Endodermal cell (in vitro differentiated cells): Measurements from ENCODE around the gene C8B. TPM values are rescaled to one million over a fixed set of nuclear protein-coding genes. Genes with fewer than 3 reads are reported as not detected.

Experiments used
- DNase-seq: peaks from one replicate; pipeline ENCODE4 v3.0.0-alpha.2; 2017
- H3K27ac ChIP-seq: 2 replicates; pipeline ENCODE4 v1.5.1; 2013; ENCODE audit warnings: mild to moderate bottlenecking, low read depth, low read length, moderate library complexity
- H3K27me3 ChIP-seq: 2 replicates; pipeline ENCODE4 v1.6.1; 2013; ENCODE audit warnings: mild to moderate bottlenecking, low read length, moderate library complexity; ENCODE audit not compliant: insufficient read depth, control insufficient read depth, poor library complexity, severe bottlenecking
- H3K36me3 ChIP-seq: 2 replicates; pipeline ENCODE4 v1.7.0; 2013; ENCODE audit warnings: mild to moderate bottlenecking, low read length, moderate library complexity; ENCODE audit not compliant: control insufficient read depth, insufficient read depth
- H3K4me1 ChIP-seq: one replicate; pipeline ENCODE4 v1.7.0; 2013; ENCODE audit warnings: low read length; ENCODE audit not compliant: control insufficient read depth, insufficient read depth
- H3K4me3 ChIP-seq: 2 replicates; pipeline ENCODE4 v1.5.1; 2013; ENCODE audit warnings: mild to moderate bottlenecking, low read length, moderate library complexity
- H3K9ac ChIP-seq: 2 replicates; pipeline ENCODE4 v1.6.1; 2013; ENCODE audit warnings: mild to moderate bottlenecking, low read length, moderate library complexity; ENCODE audit not compliant: poor library complexity, severe bottlenecking; ENCODE audit errors: extremely low read depth
- H3K9me3 ChIP-seq: 2 replicates; pipeline ENCODE4 v1.6.1; 2013; ENCODE audit warnings: mild to moderate bottlenecking, low read length, moderate library complexity; ENCODE audit not compliant: control insufficient read depth
- H3K27ac Mint-ChIP-seq: 2 replicates; pipeline ENCODE4 v1.8.0; 2020; ENCODE audit warnings: mixed read lengths
- H3K27me3 Mint-ChIP-seq: 2 replicates; pipeline ENCODE4 v1.8.0; 2021; ENCODE audit warnings: mild to moderate bottlenecking, mixed read lengths; ENCODE audit not compliant: insufficient read depth
- H3K36me3 Mint-ChIP-seq: 2 replicates; pipeline ENCODE4 v1.8.0; 2020; ENCODE audit warnings: low read depth, mixed read lengths
- H3K4me1 Mint-ChIP-seq: 2 replicates; pipeline ENCODE4 v1.8.0; 2020; ENCODE audit warnings: mixed read lengths
- H3K4me3 Mint-ChIP-seq: 2 replicates; pipeline ENCODE4 v1.8.0; 2020; ENCODE audit warnings: mild to moderate bottlenecking, moderate library complexity, mixed read lengths
- H3K9me3 Mint-ChIP-seq: 2 replicates; pipeline ENCODE4 v1.8.0; 2020; ENCODE audit warnings: mild to moderate bottlenecking, mixed read lengths
- WGBS, 2 experiments: methylation state at CpG; one replicate each; pipeline versions ENCODE4 v1.1.5 to v1.1.7; 2013; ENCODE audit warnings: missing lambda C conversion rate in 2 of 2, mixed read lengths in 1 of 2; ENCODE audit not compliant: insufficient coverage in 1 of 2, insufficient read length in 1 of 2; 5-methylcytosine and 5-hydroxymethylcytosine counted together
- total RNA-seq, 2 donors: library from RNA; stranded (reverse); fragmentation: NEBNext Ultra II Directional in 1 of 2; extraction: Animal tissue kit (Norgen Biotek cat#: 25700) in 1 of 2; gene quantifications; 2 replicates in 1 of 2; 3 replicates in 1 of 2; pipeline ENCODE4 v1.2.1, GENCODE V29; 2021
- TF ChIP-seq, protein P1 (sequence below): fragments of 200-600 bp; sonication (generic); conservative IDR thresholded peaks from 2 replicates; pipeline ENCODE4 v1.5.0; 2021; ENCODE audit warnings: antibody characterized with exemption, mild to moderate bottlenecking

C8B gene
- total RNA-seq, 2 donors from 2014 or later: not detected

DNA sequence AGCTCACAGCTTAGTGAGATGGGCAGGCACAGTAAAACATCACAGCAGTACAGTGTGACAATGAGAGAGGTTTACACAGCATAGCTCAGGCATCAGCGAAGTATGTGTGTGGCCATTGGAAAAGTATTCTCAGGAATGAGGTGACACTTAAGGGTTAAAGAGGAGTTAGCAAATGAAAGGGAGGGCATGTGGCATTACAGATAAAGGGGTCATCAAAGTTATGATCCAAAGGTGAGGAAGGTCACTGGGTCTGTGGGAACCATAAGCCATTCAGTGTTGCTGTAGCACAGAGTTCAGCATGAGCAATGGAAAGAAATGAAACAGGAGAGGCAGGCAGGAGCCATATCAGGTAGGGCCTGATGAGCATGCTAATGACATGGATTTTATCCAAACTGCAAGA is 4.5 kb upstream of the C8B start:
- Mint-ChIP-seq H3K27ac (no peak overlapping the region), H3K4me1 (peaks cover 11% of the 10 kb centered on the region), H3K27me3 (peaks cover 20% of the 10 kb centered on the region), H3K36me3 (no peaks in the 10 kb centered on the region), H3K9me3 (no peaks in the 10 kb centered on the region), H3K4me3 (no peak overlapping the region)
- 91 to 98% methylated on average over 1 of the region's 1 CpG for WGBS, 2 experiments
- H3K27me3 ChIP-seq: peaks cover 11% of the 10 kb centered on the region
- H3K9ac ChIP-seq: no peak overlapping the region
- H3K9me3 ChIP-seq: peaks cover 7% of the 10 kb centered on the region
- peaks cover 4% of the 10 kb centered on the region for H3K4me1 ChIP-seq
- TF ChIP-seq, protein P1, sequence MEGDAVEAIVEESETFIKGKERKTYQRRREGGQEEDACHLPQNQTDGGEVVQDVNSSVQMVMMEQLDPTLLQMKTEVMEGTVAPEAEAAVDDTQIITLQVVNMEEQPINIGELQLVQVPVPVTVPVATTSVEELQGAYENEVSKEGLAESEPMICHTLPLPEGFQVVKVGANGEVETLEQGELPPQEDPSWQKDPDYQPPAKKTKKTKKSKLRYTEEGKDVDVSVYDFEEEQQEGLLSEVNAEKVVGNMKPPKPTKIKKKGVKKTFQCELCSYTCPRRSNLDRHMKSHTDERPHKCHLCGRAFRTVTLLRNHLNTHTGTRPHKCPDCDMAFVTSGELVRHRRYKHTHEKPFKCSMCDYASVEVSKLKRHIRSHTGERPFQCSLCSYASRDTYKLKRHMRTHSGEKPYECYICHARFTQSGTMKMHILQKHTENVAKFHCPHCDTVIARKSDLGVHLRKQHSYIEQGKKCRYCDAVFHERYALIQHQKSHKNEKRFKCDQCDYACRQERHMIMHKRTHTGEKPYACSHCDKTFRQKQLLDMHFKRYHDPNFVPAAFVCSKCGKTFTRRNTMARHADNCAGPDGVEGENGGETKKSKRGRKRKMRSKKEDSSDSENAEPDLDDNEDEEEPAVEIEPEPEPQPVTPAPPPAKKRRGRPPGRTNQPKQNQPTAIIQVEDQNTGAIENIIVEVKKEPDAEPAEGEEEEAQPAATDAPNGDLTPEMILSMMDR: no peak
- H3K4me3 ChIP-seq: no peak overlapping the region
- no peak overlapping the region for H3K27ac ChIP-seq
- DNase-seq: no peak
- H3K36me3 ChIP-seq: no peaks in the 10 kb centered on the region

DNA sequence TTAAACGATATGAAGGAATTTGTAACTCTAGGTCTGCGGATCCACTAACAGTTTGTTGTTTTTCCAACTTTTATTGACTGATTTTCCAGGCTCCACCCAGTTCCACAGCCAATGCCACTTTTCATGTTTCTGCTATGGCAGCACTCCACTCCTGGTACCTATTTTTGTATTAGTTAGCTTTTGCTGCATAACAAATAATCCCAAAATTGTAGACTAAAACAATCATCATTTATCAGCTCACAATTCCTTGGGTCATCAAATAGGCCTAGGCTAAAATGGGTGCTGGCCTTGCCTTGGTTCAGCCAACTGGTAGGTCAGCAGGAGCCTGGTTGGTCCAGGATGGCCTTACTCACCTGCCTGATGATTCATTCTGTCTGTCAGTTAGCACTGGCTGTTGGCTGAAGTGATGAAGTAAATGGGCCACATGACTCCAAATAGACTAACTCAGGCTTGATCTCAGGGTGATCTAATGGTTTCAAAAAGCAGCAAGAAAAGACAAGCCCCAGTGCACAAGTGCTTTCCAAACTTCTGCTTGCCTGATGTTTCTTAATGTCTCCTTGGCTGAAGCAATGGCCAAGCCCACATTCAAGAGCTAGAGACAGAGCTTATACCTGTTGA is 3.2 kb upstream of the C8B start:
- no peaks in the 10 kb centered on the region for H3K36me3 Mint-ChIP-seq
- H3K27me3 ChIP-seq: peaks cover 5% of the 10 kb centered on the region
- no peak for DNase-seq
- WGBS, 2 experiments: 92 to 94% methylated on average over 2 of the region's 2 CpGs
- peaks cover 7% of the 10 kb centered on the region for H3K9me3 ChIP-seq
- peaks cover 17% of the 10 kb centered on the region for H3K4me1 Mint-ChIP-seq
- H3K4me3 Mint-ChIP-seq: no peak overlapping the region
- H3K9ac ChIP-seq: no peak overlapping the region
- no peak overlapping the region for H3K27ac ChIP-seq
- H3K27ac Mint-ChIP-seq: no peak overlapping the region
- H3K9me3 Mint-ChIP-seq: no peaks in the 10 kb centered on the region
- peaks cover 4% of the 10 kb centered on the region for H3K4me1 ChIP-seq
- H3K27me3 Mint-ChIP-seq: peaks cover 14% of the 10 kb centered on the region
- H3K4me3 ChIP-seq: no peak overlapping the region
- TF ChIP-seq, protein P1: no peak
- no peaks in the 10 kb centered on the region for H3K36me3 ChIP-seq

DNA sequence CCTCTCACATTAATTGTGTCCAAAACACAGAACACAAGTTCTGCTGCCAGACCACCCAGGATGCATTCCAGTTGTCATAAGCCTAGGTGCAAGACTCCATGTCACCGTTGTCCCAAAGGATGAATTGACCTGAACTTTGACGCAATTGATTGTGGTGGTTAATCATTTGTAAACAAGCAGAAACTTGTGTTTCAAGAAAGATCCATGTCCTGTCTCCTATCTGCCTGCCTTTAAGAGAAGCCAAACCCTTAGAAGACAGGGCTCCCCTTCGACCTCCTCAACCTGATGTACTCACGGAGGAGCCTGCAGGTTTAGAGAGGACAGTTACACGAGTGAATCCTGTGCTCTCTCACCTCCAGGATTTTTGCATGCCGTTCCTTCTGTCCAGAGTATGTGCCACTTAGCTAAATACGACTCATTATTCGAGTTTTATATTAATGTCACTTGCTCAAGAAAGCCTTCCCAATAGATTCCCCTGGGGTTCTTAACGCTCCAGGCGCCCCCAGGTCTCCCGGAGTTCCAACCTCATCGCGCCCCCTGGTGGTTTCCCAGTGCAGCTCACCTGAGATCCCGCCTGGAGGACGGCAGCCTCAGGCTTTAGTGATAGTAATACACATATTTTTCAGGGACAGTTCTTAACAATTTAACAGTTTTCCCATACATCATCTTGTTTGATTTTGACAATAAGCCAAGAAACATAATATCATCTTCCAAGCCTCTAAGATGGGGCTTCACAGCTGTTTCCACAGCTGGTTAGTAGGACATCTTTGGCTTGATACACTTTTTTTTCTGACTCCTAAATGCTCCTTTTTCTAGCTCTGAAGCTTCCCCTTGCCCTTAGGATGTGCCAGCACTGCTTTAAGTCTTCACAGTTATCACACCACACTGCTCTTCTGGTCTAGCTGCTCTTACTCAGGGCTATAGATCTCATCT is 2.4 kb upstream of the C8B start:
- TF ChIP-seq, protein P1: peak; percentile 99
- Mint-ChIP-seq H3K9me3 (no peaks in the 10 kb centered on the region), H3K4me1 (peaks cover 17% of the 10 kb centered on the region), H3K4me3 (no peak overlapping the region), H3K27me3 (peaks cover 14% of the 10 kb centered on the region), H3K36me3 (no peaks in the 10 kb centered on the region), H3K27ac (no peak overlapping the region)
- H3K27ac ChIP-seq: no peak overlapping the region
- H3K9ac ChIP-seq: no peak overlapping the region
- peak; percentile 92 for DNase-seq
- WGBS, 2 experiments: 57% methylated on average over 15 of the region's 15 CpGs
- no peaks in the 10 kb centered on the region for H3K36me3 ChIP-seq
- peaks cover 7% of the 10 kb centered on the region for H3K9me3 ChIP-seq
- H3K27me3 ChIP-seq: no peaks in the 10 kb centered on the region
- peaks cover 4% of the 10 kb centered on the region for H3K4me1 ChIP-seq
- no peak overlapping the region for H3K4me3 ChIP-seq
